LNCAP (cell line): ENCODE measurements around the gene BTBD8.

Source experiments
- TF ChIP-seq, protein P1 (sequence below): fragments of 450-650 bp; IDR thresholded peaks from 2 replicates; pipeline ENCODE4 v1.5.1; 2017; ENCODE audit warnings: mild to moderate bottlenecking

Gene BTBD8

DNA sequence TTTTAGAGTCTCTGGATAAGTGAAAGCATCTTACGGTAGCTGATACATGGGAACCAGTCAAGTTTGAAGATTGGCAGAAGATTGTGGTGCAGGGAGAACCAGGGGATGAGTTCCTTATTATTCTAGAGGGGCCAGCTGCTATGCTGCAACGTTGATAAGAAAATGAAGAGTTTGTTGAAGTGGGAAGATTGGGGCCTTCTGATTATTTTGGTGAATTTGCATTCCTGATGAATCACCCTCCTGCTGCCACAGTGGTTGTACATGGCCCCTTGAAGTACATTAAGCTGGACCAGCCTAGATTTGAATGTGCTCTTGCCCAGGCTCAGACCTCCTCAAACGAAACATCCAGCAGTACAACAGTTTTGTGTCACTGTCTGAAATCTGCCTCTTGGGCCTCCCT is 45.9 kb downstream of the BTBD8 start:
- TF ChIP-seq, protein P1, sequence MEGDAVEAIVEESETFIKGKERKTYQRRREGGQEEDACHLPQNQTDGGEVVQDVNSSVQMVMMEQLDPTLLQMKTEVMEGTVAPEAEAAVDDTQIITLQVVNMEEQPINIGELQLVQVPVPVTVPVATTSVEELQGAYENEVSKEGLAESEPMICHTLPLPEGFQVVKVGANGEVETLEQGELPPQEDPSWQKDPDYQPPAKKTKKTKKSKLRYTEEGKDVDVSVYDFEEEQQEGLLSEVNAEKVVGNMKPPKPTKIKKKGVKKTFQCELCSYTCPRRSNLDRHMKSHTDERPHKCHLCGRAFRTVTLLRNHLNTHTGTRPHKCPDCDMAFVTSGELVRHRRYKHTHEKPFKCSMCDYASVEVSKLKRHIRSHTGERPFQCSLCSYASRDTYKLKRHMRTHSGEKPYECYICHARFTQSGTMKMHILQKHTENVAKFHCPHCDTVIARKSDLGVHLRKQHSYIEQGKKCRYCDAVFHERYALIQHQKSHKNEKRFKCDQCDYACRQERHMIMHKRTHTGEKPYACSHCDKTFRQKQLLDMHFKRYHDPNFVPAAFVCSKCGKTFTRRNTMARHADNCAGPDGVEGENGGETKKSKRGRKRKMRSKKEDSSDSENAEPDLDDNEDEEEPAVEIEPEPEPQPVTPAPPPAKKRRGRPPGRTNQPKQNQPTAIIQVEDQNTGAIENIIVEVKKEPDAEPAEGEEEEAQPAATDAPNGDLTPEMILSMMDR: no peak

DNA sequence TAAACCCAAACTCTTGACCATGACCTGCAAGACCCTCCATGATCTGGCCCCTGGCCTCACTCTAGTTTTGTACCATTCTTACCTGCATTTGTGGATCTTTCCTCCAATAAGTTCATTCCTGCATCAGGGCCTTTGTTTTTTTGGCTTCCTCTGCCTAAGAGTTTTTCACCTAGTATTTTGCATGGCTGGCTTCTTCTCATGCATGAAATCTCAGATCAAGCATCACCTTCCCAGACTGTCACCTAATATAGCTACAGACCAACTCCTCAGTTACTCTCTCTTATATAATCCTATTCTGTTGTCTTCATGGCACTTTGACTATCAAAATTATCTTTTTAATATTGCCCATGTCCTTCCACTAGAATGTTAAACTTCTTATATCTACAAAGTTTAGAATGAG is 54.2 kb downstream of the BTBD8 start:
- TF ChIP-seq, protein P1: no peak

DNA sequence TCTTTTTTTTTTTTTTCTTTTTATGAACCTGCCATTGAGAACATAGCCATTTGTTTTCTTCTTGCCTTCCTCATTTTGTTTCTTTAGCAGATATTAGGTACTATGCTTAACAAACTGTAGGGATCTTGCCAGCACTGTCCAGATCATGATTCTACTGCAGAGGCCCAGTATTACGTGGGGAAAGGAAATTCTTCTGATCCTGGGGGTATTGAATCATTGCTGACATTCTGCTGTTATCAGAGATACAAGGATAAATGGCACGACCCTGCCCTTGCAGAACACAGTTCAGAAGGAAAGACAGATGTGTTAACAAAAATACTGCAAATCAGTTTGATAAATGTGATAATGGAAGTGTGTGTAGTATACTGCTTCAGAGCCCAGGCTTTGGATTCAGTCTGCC is 56.2 kb downstream of the BTBD8 start:
- TF ChIP-seq, protein P1: no peak

DNA sequence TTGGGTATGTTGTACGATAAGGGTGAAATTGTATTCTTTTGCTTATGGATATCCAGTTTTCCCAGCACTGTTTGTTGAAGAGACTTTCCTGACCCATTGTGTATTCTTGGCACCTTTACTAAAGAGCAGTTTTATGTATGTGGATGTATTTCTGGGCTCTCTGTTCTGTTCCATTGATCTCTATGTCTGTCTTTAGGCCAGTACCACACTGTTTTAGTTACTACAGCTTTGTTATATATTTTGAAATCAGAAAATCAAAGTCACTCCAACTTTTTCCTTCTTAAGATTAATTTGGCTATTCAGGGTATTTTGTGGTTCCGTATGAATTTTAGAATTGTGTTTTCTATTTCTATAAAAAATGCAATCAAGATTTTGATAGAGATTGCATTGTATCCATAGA is 74.8 kb downstream of the BTBD8 start:
- TF ChIP-seq, protein P1: no peak

DNA sequence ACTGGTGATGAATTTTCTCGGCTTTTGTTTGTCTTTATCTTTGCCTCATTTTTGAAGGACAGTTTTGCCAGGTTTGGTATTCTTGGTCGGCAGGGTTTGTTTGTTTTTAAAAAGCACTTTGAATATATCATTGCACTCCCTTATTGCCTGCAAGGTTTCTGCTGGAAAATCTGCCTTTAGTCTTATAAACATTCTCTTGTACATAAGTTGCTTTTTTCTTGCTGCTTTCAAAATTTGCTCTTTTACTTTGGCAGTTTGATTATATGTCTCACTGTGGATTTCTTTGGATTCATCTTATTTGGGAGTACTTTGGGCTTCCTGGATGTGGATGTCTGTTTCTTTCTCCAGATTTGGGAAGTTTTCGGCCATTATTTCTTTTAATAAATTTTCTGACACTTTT is 79.4 kb downstream of the BTBD8 start:
- TF ChIP-seq, protein P1: no peak

DNA sequence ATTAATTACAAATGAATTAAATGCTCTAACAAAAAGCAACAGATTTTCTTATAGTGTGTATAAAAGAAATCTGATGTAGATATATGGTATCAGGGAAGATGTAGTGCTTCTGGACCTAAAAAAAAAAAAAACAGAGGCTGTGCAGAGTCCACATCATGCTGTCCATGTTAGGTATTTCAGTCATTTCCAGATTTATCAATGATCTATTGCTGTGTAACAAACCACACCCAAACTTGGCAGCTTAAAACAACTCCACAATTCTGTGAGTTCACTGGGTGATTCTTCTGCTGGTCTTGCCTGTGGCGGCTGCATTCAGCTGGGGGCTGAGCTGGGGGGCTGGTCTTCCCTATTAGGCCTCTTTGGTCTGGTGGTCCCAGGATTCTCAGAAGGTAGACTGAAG is 85.2 kb downstream of the BTBD8 start:
- TF ChIP-seq, protein P1: no peak

DNA sequence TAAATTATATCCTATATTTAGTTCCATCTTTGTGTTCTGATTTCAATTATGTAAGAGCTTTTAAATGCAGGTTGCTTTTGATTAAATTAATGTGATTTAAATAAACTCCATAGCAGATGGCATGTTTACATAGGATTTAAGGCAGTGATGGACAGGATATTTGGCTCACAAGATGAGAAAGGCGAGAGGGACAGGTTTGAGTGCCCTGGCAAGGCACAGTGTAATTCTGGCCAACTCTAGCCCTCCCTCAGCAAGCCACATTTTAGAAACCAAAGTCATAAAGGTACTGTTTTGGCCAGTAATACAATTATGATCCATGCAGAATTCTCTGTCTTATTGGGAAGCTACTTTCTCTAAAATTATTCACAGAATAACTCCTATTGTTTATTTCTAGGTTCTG is 87.0 kb downstream of the BTBD8 start:
- TF ChIP-seq, protein P1: no peak

DNA sequence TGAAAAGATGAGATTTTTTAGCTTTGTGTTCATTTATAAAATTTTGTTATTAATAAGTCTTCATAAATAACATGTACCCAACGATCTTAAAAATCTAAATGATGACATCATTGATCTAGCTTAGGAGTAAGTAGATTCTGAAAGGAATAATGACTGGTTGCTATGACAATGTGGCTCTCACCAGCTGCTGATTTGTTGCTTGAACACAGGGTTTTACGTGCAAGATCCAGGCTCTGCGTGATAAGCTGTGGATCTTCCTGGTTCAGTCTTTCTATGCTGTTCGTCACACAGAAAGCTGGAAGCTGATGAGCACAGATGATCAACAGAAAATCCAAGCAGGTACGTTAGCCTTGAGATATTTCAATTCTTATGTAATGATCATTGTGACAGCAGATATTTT is 88.5 kb downstream of the BTBD8 start:
- TF ChIP-seq, protein P1: no peak
